GM23248 (cell line): ENCODE data around the gene ZNF143. TPM values are rescaled to one million over a fixed set of nuclear protein-coding genes. Genes with fewer than 3 reads are reported as not detected.

ENCODE experiments used
- DNase-seq: peaks from one replicate; pipeline ENCODE4 v3.0.0-alpha.2; 2015
- H2AFZ ChIP-seq: fragments of 200-600 bp; sonication (generic); 2 replicates; pipeline ENCODE4 v1.6.1; 2016; ENCODE audit warnings: antibody characterized with exemption
- H3F3A ChIP-seq: fragments of 200-600 bp; sonication (generic); 2 replicates; pipeline ENCODE4 v1.6.1; 2016; ENCODE audit warnings: mild to moderate bottlenecking, antibody characterized with exemption, mixed run types; ENCODE audit not compliant: insufficient read depth
- H3K27ac ChIP-seq: fragments of 200-600 bp; sonication (generic); 2 replicates; pipeline ENCODE4 v1.5.1; 2016; ENCODE audit warnings: mild to moderate bottlenecking
- H3K27me3 ChIP-seq: fragments of 200-600 bp; sonication (generic); replicated peaks from 2 replicates; pipeline ENCODE4 v1.6.1; 2016; ENCODE audit warnings: mild to moderate bottlenecking; ENCODE audit not compliant: insufficient read depth
- H3K36me3 ChIP-seq: fragments of 200-600 bp; sonication (generic); 2 replicates; pipeline ENCODE4 v1.6.1; 2016; ENCODE audit warnings: low read depth, mild to moderate bottlenecking
- H3K4me1 ChIP-seq: fragments of 200-600 bp; sonication (generic); 2 replicates; pipeline ENCODE4 v1.6.1; 2016; ENCODE audit warnings: mild to moderate bottlenecking; ENCODE audit not compliant: insufficient read depth
- H3K4me2 ChIP-seq: fragments of 200-600 bp; sonication (generic); one replicate; pipeline ENCODE4 v1.6.1; 2016; ENCODE audit warnings: mild to moderate bottlenecking; ENCODE audit not compliant: unreplicated experiment
- H3K4me3 ChIP-seq: fragments of 200-600 bp; sonication (generic); 2 replicates; pipeline ENCODE4 v1.5.1; 2016; ENCODE audit warnings: mild to moderate bottlenecking
- H3K79me2 ChIP-seq: fragments of 200-600 bp; sonication (generic); 2 replicates; pipeline ENCODE4 v1.6.1; 2016; ENCODE audit warnings: mild to moderate bottlenecking; ENCODE audit not compliant: insufficient read depth
- H3K9ac ChIP-seq: fragments of 200-600 bp; sonication (generic); 2 replicates; pipeline ENCODE4 v1.6.1; 2016; ENCODE audit warnings: mild to moderate bottlenecking
- H3K9me2 ChIP-seq: fragments of 200-600 bp; sonication (generic); 2 replicates; pipeline ENCODE4 v1.6.1; 2016; ENCODE audit warnings: mixed run types, mild to moderate bottlenecking, moderate library complexity; ENCODE audit not compliant: insufficient read depth
- H3K9me3 ChIP-seq: fragments of 200-600 bp; sonication (generic); one replicate; pipeline ENCODE4 v1.6.1; 2017; ENCODE audit warnings: low read depth
- H4K20me1 ChIP-seq: fragments of 200-600 bp; sonication (generic); 2 replicates; pipeline ENCODE4 v1.6.0; 2016; ENCODE audit not compliant: insufficient read depth
- EZH2 ChIP-seq: fragments of 200-600 bp; sonication (generic); IDR thresholded peaks from 2 replicates; pipeline ENCODE4 v1.6.1; 2018; ENCODE audit warnings: antibody characterized with exemption, mild to moderate bottlenecking; ENCODE audit not compliant: insufficient read depth, poor library complexity, severe bottlenecking
- EZH2phosphoT487 ChIP-seq: fragments of 200-600 bp; sonication (generic); IDR thresholded peaks from 2 replicates; pipeline ENCODE4 v1.6.1; 2018; ENCODE audit warnings: antibody characterized with exemption, moderate library complexity, mild to moderate bottlenecking, low read depth; ENCODE audit not compliant: insufficient read depth
- WGBS, 2 experiments: methylation state at CpG; one replicate each; pipeline ENCODE4 v1.1.6; 2015 to 2017; ENCODE audit warnings: low lambda C conversion rate in 2 of 2, low coverage in 1 of 2; ENCODE audit errors: missing lambda C conversion rate in 2 of 2; 5-methylcytosine and 5-hydroxymethylcytosine counted together
- in situ Hi-C: fragments of 300-500 bp; cut with MboI; formaldehyde crosslinking; loops from 2 replicates; pipeline ENCODE4 v1.15.0; 2020
- polyA plus RNA-seq: library from polyadenylated mRNA; unstranded; fragments of >200 nt; fragmentation: Nextera tagmentation; extraction: Ambion mirVana; gene quantifications from 2 replicates; pipeline ENCODE4 v1.2.1, GENCODE V29; 2016
- total RNA-seq: library from RNA; depleted of rRNA; stranded (reverse); fragments of >200 nt; shearing (Covaris generic); gene quantifications from 2 replicates; pipeline ENCODE4 v1.2.3, GENCODE V29; 2014

Gene ZNF143
- total and polyA plus RNA-seq, 2 experiments from 2014 or later: 16.7 to 20.5 TPM

DNA sequence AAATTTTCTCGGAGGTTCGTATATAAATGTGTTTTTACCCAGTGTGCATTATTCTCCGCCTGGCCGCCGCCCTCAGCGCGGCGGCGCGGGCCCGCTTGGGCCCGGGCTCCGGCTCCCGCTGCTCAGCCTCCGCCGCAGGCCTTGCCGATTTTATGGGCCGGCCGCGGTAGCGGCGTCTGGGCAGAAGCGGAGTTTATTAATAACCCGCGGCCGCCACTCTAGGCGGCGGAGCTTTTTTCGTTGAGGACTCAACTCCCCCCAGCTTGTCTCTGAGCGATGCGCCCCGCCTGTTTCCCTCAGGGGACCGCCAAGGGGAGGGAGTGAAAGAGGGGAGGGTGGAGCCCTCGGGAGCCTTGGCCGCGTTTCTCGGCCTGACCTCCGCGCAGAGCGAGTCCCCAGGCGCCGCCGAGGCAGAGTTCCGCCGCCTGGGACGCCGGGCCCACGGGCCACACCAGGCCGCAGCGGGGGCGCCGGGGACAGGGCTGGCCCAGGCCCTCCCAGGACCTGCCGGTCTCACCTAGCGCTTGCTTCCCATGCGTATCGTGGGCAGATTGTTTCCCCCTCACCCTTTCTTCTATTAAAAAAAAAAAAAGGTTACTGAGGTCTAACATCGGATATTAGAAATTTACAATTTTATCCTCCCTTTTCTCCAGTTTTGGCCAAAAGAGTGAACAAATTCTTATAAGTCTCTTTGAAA lies 399 bp downstream of the ZNF143 start:
- Histone ChIP-seq H3K9me3 (no peaks in the 10 kb centered on the region), H3K36me3 (no peaks in the 10 kb centered on the region), H3K4me3 (peak overlapping the region; percentile 79), H3K79me2 (peaks cover 63% of the 10 kb centered on the region), H4K20me1 (no peaks in the 10 kb centered on the region), H3K4me2 (peak overlapping the region; percentile 100), H2AFZ (peak overlapping the region; percentile 64), H3K9ac (peak overlapping the region; percentile 96), H3K27ac (peak overlapping the region; percentile 97), H3K27me3 (no peaks in the 10 kb centered on the region), H3F3A (peaks cover 30% of the 10 kb centered on the region), H3K9me2 (no peaks in the 10 kb centered on the region), H3K4me1 (peaks cover 14% of the 10 kb centered on the region; the same call in 1 of the 2 replicates)
- in situ Hi-C loops: no loop called here
- 1% methylated on average over 54 to 57 of the region's 57 CpGs for WGBS, 2 experiments
- DNase-seq: peak; percentile 96
- no peak for TF ChIP-seq EZH2
- TF ChIP-seq EZH2phosphoT487: no peak

DNA sequence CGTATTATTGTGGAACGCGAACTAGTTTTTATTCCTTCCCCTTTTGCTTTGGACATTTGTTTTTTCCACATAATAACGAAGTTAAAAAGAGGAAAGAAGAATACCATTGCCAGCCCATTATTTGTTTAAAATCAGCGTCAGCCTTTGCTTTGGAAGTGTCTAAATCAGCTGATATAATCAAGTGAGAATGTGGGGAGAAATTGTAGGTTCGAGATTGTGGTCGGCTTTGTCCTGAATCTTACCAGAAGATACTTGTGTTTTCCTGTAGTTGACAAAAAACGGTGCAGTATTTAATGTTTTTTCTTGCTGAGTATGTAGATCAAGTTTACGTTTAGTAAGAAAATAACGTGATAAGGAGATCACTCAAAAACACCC lies 935 bp downstream of the ZNF143 start:
- peak; percentile 47 for DNase-seq
- in situ Hi-C loops: no loop called here
- peaks cover 68% of the 10 kb centered on the region for H3K79me2 ChIP-seq

DNA sequence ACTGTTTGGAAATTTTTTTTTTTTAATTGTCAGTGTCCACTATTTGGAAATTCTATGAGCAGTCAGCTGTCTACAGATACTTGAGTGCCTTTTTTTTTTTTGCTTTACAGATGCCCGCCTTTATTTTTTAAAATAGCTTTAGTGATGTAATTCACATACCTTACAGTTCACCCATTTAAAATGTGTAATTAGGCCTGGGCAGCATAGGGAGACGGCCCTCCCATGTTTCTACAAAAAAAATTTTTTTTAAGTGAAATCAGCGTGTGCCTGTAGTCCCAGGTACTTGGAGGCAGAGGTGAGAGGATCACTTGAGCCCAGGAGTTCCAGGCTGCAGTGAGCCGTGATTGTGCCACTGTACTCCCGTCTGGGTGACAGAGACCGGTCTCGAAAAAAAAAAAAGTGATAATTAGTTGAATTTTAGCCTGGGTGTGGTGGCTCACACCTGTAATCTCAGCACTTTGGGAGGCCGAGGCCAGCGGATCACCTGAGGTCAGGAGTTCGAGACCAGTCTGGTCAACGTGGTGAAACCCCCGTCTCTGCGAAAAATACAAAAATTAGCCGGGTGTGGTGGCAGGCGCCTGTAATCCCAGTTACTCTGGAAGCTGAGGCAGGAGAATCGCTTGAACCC lies 1.5 kb downstream of the ZNF143 start:
- Histone ChIP-seq H3F3A (peaks cover 30% of the 10 kb centered on the region), H3K9me2 (no peaks in the 10 kb centered on the region), H3K27me3 (no peaks in the 10 kb centered on the region), H3K9ac (peak overlapping the region; percentile 96), H3K36me3 (no peaks in the 10 kb centered on the region), H2AFZ (peak overlapping the region; percentile 64; the same call in 1 of the 2 replicates), H3K4me3 (peak overlapping the region; percentile 79), H3K27ac (peak overlapping the region; percentile 97), H3K79me2 (peaks cover 73% of the 10 kb centered on the region), H3K4me2 (peak overlapping the region; percentile 100), H3K9me3 (no peaks in the 10 kb centered on the region), H4K20me1 (no peaks in the 10 kb centered on the region), H3K4me1 (peaks cover 14% of the 10 kb centered on the region; the same call in 1 of the 2 replicates)
- 88 to 89% methylated on average over 16 of the region's 16 CpGs for WGBS, 2 experiments
- no peak for TF ChIP-seq EZH2
- no peak for TF ChIP-seq EZH2phosphoT487
- peak; percentile 33 for DNase-seq
- in situ Hi-C loops: no loop called here

More for the DNA sequence above, 935 bp downstream of the ZNF143 start:
- 2 to 3% methylated on average over 10 of the region's 10 CpGs for WGBS, 2 experiments
- H3K4me1 ChIP-seq: peaks cover 14% of the 10 kb centered on the region; the same call in 1 of the 2 replicates
- H3K27me3 ChIP-seq: no peaks in the 10 kb centered on the region
- H3K4me2 ChIP-seq: peak overlapping the region; percentile 100
- peak overlapping the region; percentile 96 for H3K9ac ChIP-seq
- H3K27ac ChIP-seq: peak overlapping the region; percentile 97
- no peaks in the 10 kb centered on the region for H3K9me3 ChIP-seq
- H3K9me2 ChIP-seq: no peaks in the 10 kb centered on the region
- H3F3A ChIP-seq: peaks cover 30% of the 10 kb centered on the region
- no peak for TF ChIP-seq EZH2
- TF ChIP-seq EZH2phosphoT487: no peak
- no peaks in the 10 kb centered on the region for H4K20me1 ChIP-seq
- peak overlapping the region; percentile 79 for H3K4me3 ChIP-seq
- H3K36me3 ChIP-seq: no peaks in the 10 kb centered on the region
- peak overlapping the region; percentile 64 for H2AFZ ChIP-seq

DNA sequence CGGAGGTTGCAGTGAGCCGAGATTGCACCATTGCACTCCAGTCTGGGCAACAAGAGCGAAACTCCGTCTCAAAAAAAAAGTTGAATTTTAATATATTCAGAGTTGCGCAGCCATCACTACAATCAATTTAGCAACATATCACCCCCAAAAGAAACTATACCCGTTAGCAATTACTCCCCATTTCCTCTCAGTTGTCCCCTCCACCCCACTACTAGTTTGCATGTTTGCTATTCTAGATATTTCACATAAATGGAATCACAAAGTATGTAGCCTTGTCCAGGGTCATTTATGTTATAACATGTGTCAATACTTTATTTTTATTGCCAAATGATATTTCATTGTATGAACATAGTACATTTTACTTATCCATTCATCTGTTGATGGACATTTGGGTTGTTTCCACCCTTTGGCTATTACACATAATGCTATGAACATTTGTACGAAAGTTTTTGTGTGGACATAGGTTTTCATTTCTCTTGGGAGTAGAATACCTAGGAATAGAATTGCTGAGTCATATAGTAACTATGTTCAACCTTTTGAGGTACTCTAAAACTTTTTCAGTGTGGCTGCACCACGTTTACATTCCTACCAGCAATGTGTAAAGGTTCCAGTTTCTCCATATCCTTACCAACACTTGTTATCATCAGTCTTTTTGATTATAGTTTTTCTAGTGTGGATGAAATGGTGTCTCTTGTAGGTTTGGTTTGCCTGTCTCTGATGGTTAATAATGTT lies 2.2 kb downstream of the ZNF143 start:
- Histone ChIP-seq H3K27me3 (no peaks in the 10 kb centered on the region), H3K9me2 (no peaks in the 10 kb centered on the region), H4K20me1 (no peaks in the 10 kb centered on the region), H3K9ac (no peak overlapping the region), H3K36me3 (no peaks in the 10 kb centered on the region), H2AFZ (no peak overlapping the region), H3K4me3 (no peak overlapping the region), H3K4me2 (peak overlapping the region; percentile 14), H3F3A (peaks cover 30% of the 10 kb centered on the region), H3K27ac (0 out of 2 replicates have a peak overlapping the region, but pooled peaks have one; percentile 97), H3K79me2 (peaks cover 80% of the 10 kb centered on the region), H3K9me3 (no peaks in the 10 kb centered on the region), H3K4me1 (peaks cover 14% of the 10 kb centered on the region; the same call in 1 of the 2 replicates)
- WGBS, 2 experiments: 90 to 91% methylated on average over 8 of the region's 8 CpGs
- in situ Hi-C loops: no loop called here
- no peak for DNase-seq
- TF ChIP-seq EZH2phosphoT487: no peak
- TF ChIP-seq EZH2: no peak
